ENCODE results near the gene PHACTR3.

The PHACTR3 gene

DNA sequence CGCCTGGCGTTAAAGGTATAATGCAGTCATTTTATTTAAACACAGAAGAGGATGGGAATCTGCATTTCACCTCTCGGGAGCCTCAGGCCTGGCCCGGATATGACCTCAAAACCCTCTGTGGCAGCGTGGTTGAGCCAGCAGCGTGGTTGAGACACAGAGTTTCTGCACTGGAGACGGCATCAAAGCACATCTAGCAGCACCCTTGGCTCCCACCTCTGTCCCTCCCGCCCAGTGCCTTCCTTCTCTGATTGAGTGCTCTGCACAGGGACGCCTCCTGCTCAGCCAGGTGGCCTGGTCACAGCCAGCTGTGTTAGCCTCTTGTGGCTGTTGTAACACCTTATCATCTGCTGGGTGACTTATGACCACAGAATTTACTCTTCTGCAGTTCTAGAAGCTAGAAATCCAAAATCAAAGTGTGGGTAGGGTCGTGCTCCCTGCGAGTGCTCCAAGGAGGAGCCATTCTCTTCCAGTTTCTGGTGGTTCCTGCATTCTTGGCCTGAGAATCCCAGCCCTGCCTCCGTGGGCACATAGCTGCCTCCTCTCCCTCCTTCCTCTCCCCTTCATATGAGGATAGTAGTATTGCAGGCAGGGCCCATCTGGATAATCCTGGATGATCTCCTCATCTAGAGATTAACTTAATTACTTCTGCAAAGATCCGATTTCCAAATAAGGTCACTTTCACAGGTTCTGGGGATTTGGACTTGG lies 172.4 kb downstream of the PHACTR3 start:
- Histone ChIP-seq H3K9me2 (replicated peaks; ENCODE audit: insufficient read depth, low read length) (no peaks in the 10 kb centered on the region), H3F3A (ENCODE audit: insufficient read depth, low read length) (no peaks in the 10 kb centered on the region), H2AFZ (ENCODE audit: low read length) (no peak overlapping the region), H3K9me3 (replicated peaks; ENCODE audit: insufficient read depth, low read length) (no peaks in the 10 kb centered on the region), H3K36me3 (replicated peaks; ENCODE audit: insufficient read depth, low read length) (no peaks in the 10 kb centered on the region), H4K20me1 (ENCODE audit: insufficient read depth, low read length) (no peaks in the 10 kb centered on the region), H3K27ac (ENCODE audit: low read length) (no peak overlapping the region), H3K4me3 (ENCODE audit: low read length) (no peak overlapping the region), H3K4me2 (ENCODE audit: low read depth, low read length) (no peak overlapping the region), H3K9ac (ENCODE audit: low read length) (no peak overlapping the region), H3K27me3 (replicated peaks; ENCODE audit: insufficient read depth, low read length) (no peaks in the 10 kb centered on the region; the same call in none of the 2 replicates), H3K79me2 (ENCODE audit: low read length) (no peaks in the 10 kb centered on the region), H3K4me1 (ENCODE audit: low read length) (no peaks in the 10 kb centered on the region)
- TF ChIP-seq, protein P1, sequence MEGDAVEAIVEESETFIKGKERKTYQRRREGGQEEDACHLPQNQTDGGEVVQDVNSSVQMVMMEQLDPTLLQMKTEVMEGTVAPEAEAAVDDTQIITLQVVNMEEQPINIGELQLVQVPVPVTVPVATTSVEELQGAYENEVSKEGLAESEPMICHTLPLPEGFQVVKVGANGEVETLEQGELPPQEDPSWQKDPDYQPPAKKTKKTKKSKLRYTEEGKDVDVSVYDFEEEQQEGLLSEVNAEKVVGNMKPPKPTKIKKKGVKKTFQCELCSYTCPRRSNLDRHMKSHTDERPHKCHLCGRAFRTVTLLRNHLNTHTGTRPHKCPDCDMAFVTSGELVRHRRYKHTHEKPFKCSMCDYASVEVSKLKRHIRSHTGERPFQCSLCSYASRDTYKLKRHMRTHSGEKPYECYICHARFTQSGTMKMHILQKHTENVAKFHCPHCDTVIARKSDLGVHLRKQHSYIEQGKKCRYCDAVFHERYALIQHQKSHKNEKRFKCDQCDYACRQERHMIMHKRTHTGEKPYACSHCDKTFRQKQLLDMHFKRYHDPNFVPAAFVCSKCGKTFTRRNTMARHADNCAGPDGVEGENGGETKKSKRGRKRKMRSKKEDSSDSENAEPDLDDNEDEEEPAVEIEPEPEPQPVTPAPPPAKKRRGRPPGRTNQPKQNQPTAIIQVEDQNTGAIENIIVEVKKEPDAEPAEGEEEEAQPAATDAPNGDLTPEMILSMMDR (IDR thresholded peaks at IDR 0.05; ENCODE audit: low read length), result no peak
- no peak for TF ChIP-seq EZH2 (optimal IDR thresholded peaks at IDR 0.05; ENCODE audit: low read depth, low read length)
- TF ChIP-seq EZH2phosphoT487 (IDR thresholded peaks at IDR 0.05; ENCODE audit: low read length), result no peak
- no peak for DNase-seq

DNA sequence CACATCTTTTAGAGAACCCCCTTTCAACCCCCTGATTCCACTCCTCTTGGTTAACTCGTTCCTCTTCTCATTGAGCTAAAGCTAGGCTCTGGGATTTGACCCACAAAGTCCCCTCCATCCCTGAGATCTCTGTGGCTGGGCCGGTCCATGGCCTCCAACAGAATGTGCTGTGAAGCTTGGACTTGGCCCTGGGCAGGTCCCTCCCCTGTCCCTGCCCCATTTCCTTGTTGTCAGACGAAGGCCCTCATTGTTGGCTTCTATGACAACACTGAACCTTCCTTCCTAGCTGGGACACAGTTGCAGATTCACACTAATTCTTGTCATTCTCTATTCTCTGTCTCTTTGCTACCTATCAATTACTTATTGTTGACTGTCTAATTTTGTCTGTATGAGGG lies 173.0 kb downstream of the PHACTR3 start:
- H2AFZ ChIP-seq (ENCODE audit: low read length), result no peak overlapping the region

DNA sequence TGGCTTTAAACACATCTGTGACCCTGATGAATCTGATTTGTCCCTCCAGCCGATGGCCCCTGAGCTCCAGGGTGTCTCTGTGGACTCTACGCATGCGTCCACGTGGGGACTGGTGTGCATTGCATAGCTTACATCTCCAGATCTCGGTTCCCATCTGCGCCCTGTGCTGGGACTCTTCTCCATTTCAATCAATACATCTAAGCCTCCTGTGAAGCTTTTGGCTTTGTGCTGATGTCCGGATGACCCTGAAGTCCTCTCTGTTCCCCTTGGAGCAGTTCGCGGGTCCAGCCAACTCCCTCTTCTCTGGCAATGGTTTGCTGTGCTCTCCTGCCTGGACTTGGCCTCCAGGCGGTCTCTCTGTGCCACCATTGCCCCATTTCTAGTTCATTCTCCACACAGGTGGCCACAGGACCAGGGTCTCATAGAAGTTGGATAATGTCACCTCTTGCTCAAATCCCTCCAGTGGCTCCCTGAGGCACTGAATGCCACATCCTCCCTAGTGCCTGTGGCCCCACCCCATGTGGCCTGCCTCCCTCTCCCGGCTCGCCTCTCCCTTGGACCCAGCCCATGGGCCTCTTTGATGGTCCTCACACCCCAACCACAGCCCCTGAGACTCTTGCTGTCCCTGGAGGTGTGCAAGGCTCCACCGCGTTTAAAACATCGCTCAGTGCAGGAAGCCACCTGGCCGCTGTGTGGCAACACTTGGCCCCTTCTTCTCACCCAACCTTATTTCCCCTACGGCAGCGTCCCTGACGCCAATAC lies 173.7 kb downstream of the PHACTR3 start:
- Histone ChIP-seq H3K4me1 (ENCODE audit: low read length) (no peaks in the 10 kb centered on the region), H3K9ac (ENCODE audit: low read length) (no peak overlapping the region), H3K4me2 (ENCODE audit: low read depth, low read length) (no peak overlapping the region), H4K20me1 (ENCODE audit: insufficient read depth, low read length) (no peaks in the 10 kb centered on the region), H3K4me3 (ENCODE audit: low read length) (no peak overlapping the region), H3F3A (ENCODE audit: insufficient read depth, low read length) (no peaks in the 10 kb centered on the region), H3K9me3 (replicated peaks; ENCODE audit: insufficient read depth, low read length) (no peaks in the 10 kb centered on the region), H3K9me2 (replicated peaks; ENCODE audit: insufficient read depth, low read length) (no peaks in the 10 kb centered on the region), H3K79me2 (ENCODE audit: low read length) (no peaks in the 10 kb centered on the region), H3K27ac (ENCODE audit: low read length) (no peak overlapping the region), H2AFZ (ENCODE audit: low read length) (no peak overlapping the region), H3K36me3 (replicated peaks; ENCODE audit: insufficient read depth, low read length) (no peaks in the 10 kb centered on the region), H3K27me3 (replicated peaks; ENCODE audit: insufficient read depth, low read length) (no peaks in the 10 kb centered on the region; the same call in none of the 2 replicates)
- TF ChIP-seq, protein P1 (IDR thresholded peaks at IDR 0.05; ENCODE audit: low read length), result no peak
- no peak for TF ChIP-seq EZH2 (optimal IDR thresholded peaks at IDR 0.05; ENCODE audit: low read depth, low read length)
- no peak for TF ChIP-seq EZH2phosphoT487 (IDR thresholded peaks at IDR 0.05; ENCODE audit: low read length)
- DNase-seq, result no peak

More for the DNA sequence above, 173.0 kb downstream of the PHACTR3 start:
- no peak overlapping the region for H3K4me2 ChIP-seq (ENCODE audit: low read depth, low read length)
- H3K27ac ChIP-seq (ENCODE audit: low read length), result no peak overlapping the region
- H3K27me3 ChIP-seq (replicated peaks; ENCODE audit: insufficient read depth, low read length), result no peaks in the 10 kb centered on the region; the same call in none of the 2 replicates
- no peaks in the 10 kb centered on the region for H3K79me2 ChIP-seq (ENCODE audit: low read length)
- H3K4me3 ChIP-seq (ENCODE audit: low read length), result no peak overlapping the region
- no peak overlapping the region for H3K9ac ChIP-seq (ENCODE audit: low read length)
- H4K20me1 ChIP-seq (ENCODE audit: insufficient read depth, low read length), result no peaks in the 10 kb centered on the region
- H3F3A ChIP-seq (ENCODE audit: insufficient read depth, low read length), result no peaks in the 10 kb centered on the region
- H3K4me1 ChIP-seq (ENCODE audit: low read length), result no peaks in the 10 kb centered on the region
- no peaks in the 10 kb centered on the region for H3K36me3 ChIP-seq (replicated peaks; ENCODE audit: insufficient read depth, low read length)
- DNase-seq, result no peak
- TF ChIP-seq EZH2phosphoT487 (IDR thresholded peaks at IDR 0.05; ENCODE audit: low read length) (no peak), EZH2 (optimal IDR thresholded peaks at IDR 0.05; ENCODE audit: low read depth, low read length) (no peak)
- TF ChIP-seq, protein P1 (IDR thresholded peaks at IDR 0.05; ENCODE audit: low read length), result no peak
- H3K9me2 ChIP-seq (replicated peaks; ENCODE audit: insufficient read depth, low read length), result no peaks in the 10 kb centered on the region
- H3K9me3 ChIP-seq (replicated peaks; ENCODE audit: insufficient read depth, low read length), result no peaks in the 10 kb centered on the region

Data from MM.1S (cell line).